ENCODE results near the gene TMEM238. TPM values are rescaled to one million over a fixed set of nuclear protein-coding genes. Genes with fewer than 3 reads are reported as not detected.
"Not testable (repeated sequence)": the region's sequence is repeated elsewhere in the genome, so short reads cannot be mapped to it uniquely, and the experiment has no call there.

TMEM238 gene
- total RNA-seq, 1 donor from 2014 or later = 5.9 TPM

DNA sequence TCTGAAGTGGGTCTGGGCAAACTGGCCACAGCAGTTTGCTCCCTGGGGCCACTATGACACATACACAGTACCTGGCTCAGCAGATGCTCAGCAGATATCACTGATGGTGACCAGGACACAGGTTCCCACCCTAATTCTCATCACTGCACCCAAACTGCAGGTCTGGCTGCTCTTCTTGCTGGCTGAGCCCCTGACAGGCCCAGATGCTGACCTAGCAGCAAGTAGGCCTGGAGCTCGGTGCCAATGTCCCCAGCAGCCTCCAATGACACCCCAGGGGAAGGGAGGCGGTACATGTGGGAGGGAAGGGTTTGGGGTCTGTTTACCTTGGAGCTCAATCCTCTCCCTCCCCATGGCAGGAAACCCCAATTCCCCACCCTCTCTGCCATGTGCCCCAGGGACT is 18.4 kb upstream of the TMEM238 start:
- H3K27ac ChIP-seq = no peak overlapping the region
- intact Hi-C loops (cut with DNase I) = loop anchor here (10.0 kb wide), 1 partner anchor 202 kb away; the partner anchor contains the start of genes ZNF524 and ZNF865
- TF ChIP-seq POLR2A (IDR thresholded peaks at IDR 0.05) (no peak), POLR2AphosphoS5 (IDR thresholded peaks at IDR 0.05; ENCODE audit: insufficient read depth in 1 of 2, low read depth in 1 of 2) (no peak)
- TF ChIP-seq, protein P1, sequence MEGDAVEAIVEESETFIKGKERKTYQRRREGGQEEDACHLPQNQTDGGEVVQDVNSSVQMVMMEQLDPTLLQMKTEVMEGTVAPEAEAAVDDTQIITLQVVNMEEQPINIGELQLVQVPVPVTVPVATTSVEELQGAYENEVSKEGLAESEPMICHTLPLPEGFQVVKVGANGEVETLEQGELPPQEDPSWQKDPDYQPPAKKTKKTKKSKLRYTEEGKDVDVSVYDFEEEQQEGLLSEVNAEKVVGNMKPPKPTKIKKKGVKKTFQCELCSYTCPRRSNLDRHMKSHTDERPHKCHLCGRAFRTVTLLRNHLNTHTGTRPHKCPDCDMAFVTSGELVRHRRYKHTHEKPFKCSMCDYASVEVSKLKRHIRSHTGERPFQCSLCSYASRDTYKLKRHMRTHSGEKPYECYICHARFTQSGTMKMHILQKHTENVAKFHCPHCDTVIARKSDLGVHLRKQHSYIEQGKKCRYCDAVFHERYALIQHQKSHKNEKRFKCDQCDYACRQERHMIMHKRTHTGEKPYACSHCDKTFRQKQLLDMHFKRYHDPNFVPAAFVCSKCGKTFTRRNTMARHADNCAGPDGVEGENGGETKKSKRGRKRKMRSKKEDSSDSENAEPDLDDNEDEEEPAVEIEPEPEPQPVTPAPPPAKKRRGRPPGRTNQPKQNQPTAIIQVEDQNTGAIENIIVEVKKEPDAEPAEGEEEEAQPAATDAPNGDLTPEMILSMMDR (IDR thresholded peaks at IDR 0.05) = no peak

DNA sequence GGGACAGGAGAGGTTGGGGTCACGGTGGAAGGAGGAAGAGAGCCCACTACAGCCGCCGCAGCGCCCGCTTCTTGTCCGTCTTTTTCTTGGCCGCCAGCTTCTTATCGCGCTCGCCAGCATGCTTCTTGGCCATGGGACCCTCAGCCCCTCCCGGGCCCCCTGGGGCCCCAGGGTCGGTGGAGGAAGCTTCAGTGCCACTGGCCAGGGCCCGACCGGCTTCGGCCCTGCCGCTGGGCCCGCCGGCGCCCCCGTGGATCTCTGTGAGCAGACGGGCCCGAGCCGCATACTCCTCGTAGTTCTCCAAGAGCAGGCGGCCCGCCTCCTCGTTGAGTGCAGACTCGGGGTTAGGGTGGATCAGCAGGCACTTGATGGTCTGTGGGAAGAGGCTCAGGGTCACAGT is 17.3 kb upstream of the TMEM238 start:
- not testable (repeated sequence) for H3K27ac ChIP-seq; H3K4me3 ChIP-seq; DNase-seq (ENCODE audit: extremely low spot score in 2 of 2); H3K27me3 ChIP-seq; H3K9me3 ChIP-seq
- Histone ChIP-seq H3K4me1 (peaks cover 19% of the 10 kb centered on the region), H3K36me3 (peaks cover 0 to 48% of the 10 kb centered on the region in 2 donors)
- intact Hi-C loops (cut with DNase I) = loop anchor here (10.0 kb wide), 1 partner anchor 203 kb away; the partner anchor contains the start of genes ZNF524 and ZNF865

More for the DNA sequence above, 18.4 kb upstream of the TMEM238 start:
- no peaks in the 10 kb centered on the region for H3K27me3 ChIP-seq
- no peak overlapping the region for H3K4me3 ChIP-seq
- no peaks in the 10 kb centered on the region for H3K9me3 ChIP-seq
- H3K4me1 ChIP-seq = peaks cover 27% of the 10 kb centered on the region
- DNase-seq (ENCODE audit: extremely low spot score in 2 of 2) = no peak
- H3K36me3 ChIP-seq = peaks cover 0 to 48% of the 10 kb centered on the region in 2 donors

DNA sequence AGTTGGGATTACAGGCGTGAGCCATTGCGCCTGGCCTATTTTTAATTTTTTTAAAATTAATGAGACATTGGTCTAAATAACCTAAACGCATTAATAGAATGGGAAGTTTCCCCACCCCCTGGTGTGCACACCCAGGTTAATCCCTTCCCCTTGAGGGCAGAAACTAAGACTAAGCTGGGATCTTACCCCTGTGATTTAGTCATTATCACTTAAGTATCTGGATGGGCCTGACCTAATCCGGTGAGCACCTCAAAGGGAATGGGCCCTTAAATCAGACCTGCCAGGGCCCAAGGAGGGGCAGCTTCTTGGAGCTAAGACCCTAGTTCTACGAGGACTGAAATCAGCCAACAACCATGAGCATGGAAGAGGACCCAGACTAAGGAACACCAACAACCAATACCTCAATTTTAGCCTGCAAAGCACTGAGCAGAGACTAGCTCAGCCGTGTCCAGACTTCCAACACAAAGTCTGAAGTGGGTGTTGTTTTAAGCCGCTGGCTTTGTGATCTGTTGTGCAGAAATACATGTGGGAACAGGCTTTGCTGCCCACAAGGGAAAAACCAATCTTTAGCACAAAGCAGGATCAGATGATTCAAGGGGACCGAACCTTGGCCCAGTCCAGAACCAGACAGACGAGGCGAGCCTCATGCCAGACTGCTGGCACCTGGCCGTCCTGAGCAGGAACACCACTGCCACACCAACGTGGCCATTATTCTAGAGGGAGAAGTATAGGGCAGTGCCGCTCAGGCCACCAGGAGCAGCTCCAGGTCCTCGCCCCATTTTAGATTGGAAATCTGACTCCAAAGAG is 16.4 kb upstream of the TMEM238 start:
- Histone ChIP-seq H3K27me3 (no peaks in the 10 kb centered on the region), H3K4me1 (peaks cover 10% of the 10 kb centered on the region), H3K9me3 (no peaks in the 10 kb centered on the region), H3K36me3 (peaks cover 0 to 42% of the 10 kb centered on the region in 2 donors), H3K27ac (no peak overlapping the region), H3K4me3 (no peak overlapping the region)
- DNase-seq (ENCODE audit: extremely low spot score in 2 of 2) = no peak
- TF ChIP-seq POLR2A (IDR thresholded peaks at IDR 0.05) = no peak
- TF ChIP-seq POLR2AphosphoS5 (IDR thresholded peaks at IDR 0.05; ENCODE audit: insufficient read depth in 1 of 2, low read depth in 1 of 2) = no peak
- TF ChIP-seq, protein P1 (IDR thresholded peaks at IDR 0.05) = no peak
- intact Hi-C loops (cut with DNase I) = loop anchor here (10.0 kb wide), 1 partner anchor 204 kb away; the partner anchor contains the start of genes ZNF524 and ZNF865

DNA sequence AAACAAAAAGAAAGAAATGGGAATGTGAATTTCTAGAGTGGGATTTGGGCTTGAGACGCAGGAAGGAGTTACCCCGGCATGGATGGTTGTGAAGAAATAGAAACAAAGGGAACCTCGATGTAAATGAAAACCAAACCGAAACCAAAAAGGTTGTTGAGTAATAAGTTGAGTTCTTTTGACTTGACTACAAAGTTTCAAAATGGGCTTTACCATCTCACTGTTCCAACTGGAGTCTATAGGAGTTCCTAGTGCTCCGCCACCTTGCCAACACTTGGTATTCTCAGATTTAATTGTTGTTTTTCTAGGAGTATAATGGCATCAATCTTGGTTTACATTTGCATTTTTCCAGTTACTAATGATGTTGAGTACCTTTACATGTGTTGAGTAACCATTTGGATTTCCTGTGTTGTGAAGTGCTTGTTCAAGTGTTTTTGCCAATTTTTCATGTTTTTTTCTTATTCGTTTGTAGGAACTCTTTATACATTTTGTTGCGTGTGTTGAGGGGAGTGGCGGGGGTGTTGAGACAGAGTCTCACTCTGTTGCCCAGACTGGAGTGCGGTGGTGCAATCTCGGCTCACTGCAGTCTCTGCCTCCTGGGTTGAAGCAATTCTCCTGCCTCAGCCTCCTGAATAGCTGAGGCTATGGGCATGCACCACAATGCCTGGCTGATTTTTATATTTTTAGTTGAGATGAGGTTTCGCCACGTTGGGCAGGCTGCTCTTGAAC is 14.3 kb upstream of the TMEM238 start:
- Histone ChIP-seq H3K27me3 (no peaks in the 10 kb centered on the region), H3K9me3 (no peaks in the 10 kb centered on the region), H3K27ac (no peak overlapping the region), H3K4me3 (no peak overlapping the region), H3K4me1 (peaks cover 7% of the 10 kb centered on the region), H3K36me3 (peaks cover 0 to 29% of the 10 kb centered on the region in 2 donors)
- no peak for DNase-seq (ENCODE audit: extremely low spot score in 2 of 2)
- TF ChIP-seq POLR2A (IDR thresholded peaks at IDR 0.05) = no peak
- TF ChIP-seq POLR2AphosphoS5 (IDR thresholded peaks at IDR 0.05; ENCODE audit: insufficient read depth in 1 of 2, low read depth in 1 of 2) = no peak
- TF ChIP-seq, protein P1 (IDR thresholded peaks at IDR 0.05) = no peak
- intact Hi-C loops (cut with DNase I) = no loop called here

DNA sequence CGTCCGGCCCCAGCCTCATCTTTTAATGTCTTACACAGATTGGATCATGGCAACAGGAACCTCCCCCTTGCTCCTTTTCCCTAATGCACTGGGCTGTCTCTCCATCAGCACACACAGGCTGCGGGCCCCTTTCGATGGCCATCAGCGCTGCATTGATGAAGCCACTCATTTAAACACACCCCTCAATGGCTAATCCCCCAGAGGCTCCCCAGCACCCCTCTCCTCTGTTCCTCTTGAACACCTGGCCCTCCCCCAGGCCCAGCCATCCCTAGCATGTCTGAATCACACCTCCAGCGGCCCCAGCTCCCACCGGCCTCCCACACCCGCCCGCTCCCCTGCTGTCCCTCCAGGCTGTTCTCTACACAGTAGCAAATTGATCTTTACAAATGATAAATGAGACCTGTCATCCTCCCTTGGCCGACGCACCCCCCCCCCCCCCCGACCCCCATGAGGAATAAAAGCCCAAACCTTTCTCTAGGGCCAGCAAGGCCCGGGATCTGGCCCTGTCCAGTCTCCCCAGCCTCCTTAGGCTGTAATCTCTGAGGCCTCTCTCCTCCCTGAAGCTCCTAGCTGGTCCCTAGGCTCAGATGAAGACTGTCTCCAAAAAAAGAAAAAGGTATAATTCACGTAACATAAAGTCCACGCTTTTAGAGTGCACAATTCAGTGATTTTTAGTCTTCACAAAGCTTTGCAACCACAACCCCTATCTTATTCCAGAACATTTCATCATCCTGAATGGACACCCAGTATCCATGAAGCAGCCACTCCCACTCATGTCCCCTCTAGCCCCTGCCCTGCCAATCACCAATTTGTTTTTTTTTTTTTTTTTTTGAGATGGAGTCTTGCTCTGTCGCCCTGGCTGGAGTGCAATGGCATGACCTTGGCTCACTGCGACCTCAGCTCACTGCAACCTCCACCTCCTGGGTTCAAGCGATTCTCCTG is 9.0 kb upstream of the TMEM238 start:
- no peak for TF ChIP-seq POLR2A (IDR thresholded peaks at IDR 0.05)
- TF ChIP-seq, protein P1 (IDR thresholded peaks at IDR 0.05) = no peak
- no peak for TF ChIP-seq POLR2AphosphoS5 (IDR thresholded peaks at IDR 0.05; ENCODE audit: insufficient read depth in 1 of 2, low read depth in 1 of 2)
- H3K4me1 ChIP-seq = peaks cover 25% of the 10 kb centered on the region
- H3K27me3 ChIP-seq = no peaks in the 10 kb centered on the region
- H3K36me3 ChIP-seq = peaks cover 0 to 23% of the 10 kb centered on the region in 2 donors
- intact Hi-C loops (cut with DNase I) = no loop called here
- DNase-seq (ENCODE audit: extremely low spot score in 2 of 2) = no peak
- no peak overlapping the region for H3K27ac ChIP-seq
- H3K9me3 ChIP-seq = no peaks in the 10 kb centered on the region
- H3K4me3 ChIP-seq = no peak overlapping the region
